Keratinocyte (primary cell): Measurements from ENCODE around the gene EIF2D. TPM values are rescaled to one million over a fixed set of nuclear protein-coding genes. Genes with fewer than 3 reads are reported as not detected.

Experiments
- DNase-seq: peaks from one replicate; pipeline ENCODE4 v3.0.0-alpha.2; 2011; ENCODE audit warnings: low read depth, missing footprints, low spot score
- FAIRE-seq: peaks from 2 replicates; lab custom pipeline; 2011; peaks lifted over from hg19 to GRCh38; lab: Jason Lieb, UNC
- H2AFZ ChIP-seq: 2 replicates; pipeline ENCODE4 v1.6.0; 2012; ENCODE audit warnings: low read length, control low read depth, inconsistent platforms; ENCODE audit not compliant: control insufficient read depth
- H3K27ac ChIP-seq: 2 replicates; pipeline ENCODE4 v1.5.1; 2011; ENCODE audit warnings: low read length; ENCODE audit not compliant: control insufficient read depth, insufficient read depth
- H3K27me3 ChIP-seq: 3 replicates; pipeline ENCODE4 v1.6.0; 2011; ENCODE audit warnings: low read length; ENCODE audit not compliant: control insufficient read depth, insufficient read depth; ENCODE audit errors: extremely low read depth
- H3K36me3 ChIP-seq, 2 experiments: 2 replicates in 1 of 2; 3 replicates in 1 of 2; pipeline ENCODE4 v1.5.1; 2011; ENCODE audit warnings: low read length in 2 of 2, mild to moderate bottlenecking in 1 of 2; ENCODE audit not compliant: control insufficient read depth in 2 of 2, insufficient read depth in 2 of 2; ENCODE audit errors: extremely low read depth in 1 of 2
- H3K4me1 ChIP-seq: 3 replicates; pipeline ENCODE4 v1.5.1; 2011; ENCODE audit warnings: low read length; ENCODE audit not compliant: control insufficient read depth, insufficient read depth; ENCODE audit errors: extremely low read depth
- H3K4me2 ChIP-seq: 3 replicates; pipeline ENCODE4 v1.6.0; 2011; ENCODE audit warnings: low read depth, low read length; ENCODE audit not compliant: control insufficient read depth, insufficient read depth; ENCODE audit errors: extremely low read depth
- H3K4me3 ChIP-seq, 3 experiments: fragments of 200-600 bp in 1 of 3; sonication (generic) in 1 of 3; 2 replicates in 2 of 3; 3 replicates in 1 of 3; pipeline ENCODE4 v1.5.1; 2011 to 2016; ENCODE audit warnings: low read length in 3 of 3, mild to moderate bottlenecking in 3 of 3, control low read depth in 2 of 3, inconsistent platforms in 1 of 3, low read depth in 1 of 3, mixed read lengths in 1 of 3, mixed run types in 1 of 3, moderate library complexity in 1 of 3; ENCODE audit not compliant: control insufficient read depth in 2 of 3, insufficient read depth in 2 of 3; ENCODE audit errors: extremely low read depth in 1 of 3
- H3K79me2 ChIP-seq: 2 replicates; pipeline ENCODE4 v1.6.0; 2012; ENCODE audit warnings: low read length; ENCODE audit not compliant: control insufficient read depth, insufficient read depth
- H3K9ac ChIP-seq: 3 replicates; pipeline ENCODE4 v1.6.0; 2011; ENCODE audit warnings: low read length; ENCODE audit not compliant: control insufficient read depth, insufficient read depth; ENCODE audit errors: extremely low read depth
- H3K9me1 ChIP-seq: 3 replicates; pipeline ENCODE4 v1.6.0; 2011; ENCODE audit warnings: low read length; ENCODE audit not compliant: control insufficient read depth, insufficient read depth; ENCODE audit errors: extremely low read depth
- H3K9me3 ChIP-seq: 2 replicates; pipeline ENCODE4 v1.5.1; 2012; ENCODE audit warnings: low read depth, low read length; ENCODE audit not compliant: control insufficient read depth
- H4K20me1 ChIP-seq: 3 replicates; pipeline ENCODE4 v1.6.0; 2011; ENCODE audit warnings: low read length; ENCODE audit not compliant: control insufficient read depth, insufficient read depth; ENCODE audit errors: extremely low read depth
- CTCF ChIP-seq, 3 experiments: IDR thresholded peaks in 1 of 3; conservative IDR thresholded peaks in 1 of 3; optimal IDR thresholded peaks in 1 of 3; 2 replicates in 2 of 3; 3 replicates in 1 of 3; pipeline versions ENCODE3 to v1.5.1; 2011; ENCODE audit warnings: low read length in 3 of 3, mild to moderate bottlenecking in 3 of 3, moderate library complexity in 2 of 3, control low read depth in 1 of 3, inconsistent platforms in 1 of 3; ENCODE audit not compliant: insufficient read depth in 2 of 3; ENCODE audit errors: extremely low read depth in 1 of 3
- EZH2 ChIP-seq: IDR thresholded peaks from one replicate; pipeline ENCODE4 v1.6.1; 2012; ENCODE audit warnings: inconsistent platforms, mild to moderate bottlenecking, low read length, moderate library complexity
- dilution Hi-C: fragments of 300-500 bp; cut with MboI; formaldehyde crosslinking; loops from one replicate; pipeline ENCODE4 v1.7.0; 2020; ENCODE audit warnings: low sequenced_read_pairs; ENCODE audit not compliant: extremely low pct_ligation_motif_present
- polyA plus RNA-seq, 5 experiments: library from polyadenylated mRNA; depleted of rRNA in 3 of 5; stranded (reverse) in 3 of 5; stranded (forward) in 1 of 5; unstranded in 1 of 5; fragments of >200 nt; gene quantifications; 1 replicate in 1 of 5; 2 replicates in 3 of 5; 3 replicates in 1 of 5; pipeline versions ENCODE4 v1.2.1 to v1.2.3, GENCODE V29; 2011 to 2012; ENCODE audit warnings: missing spikeins in 2 of 5, low read depth in 1 of 5, low replicate concordance in 1 of 5

Gene EIF2D
- polyA plus RNA-seq, 1 donor (not counting 4 experiments of a cell fraction or from before 2014, with no cell fraction given), result 60.6 TPM

GRCh38 chr1:206550446-206550845 is 61.8 kb downstream of the EIF2D start:
- Histone ChIP-seq H3K27me3 (no peaks in the 10 kb centered on the region), H3K27ac (no peak overlapping the region), H3K4me1 (peaks cover 4% of the 10 kb centered on the region), H3K36me3 (no peaks in the 10 kb centered on the region), H3K9me3 (no peaks in the 10 kb centered on the region), H3K79me2 (no peaks in the 10 kb centered on the region), H2AFZ (no peak overlapping the region), H3K9me1 (no peaks in the 10 kb centered on the region), H3K4me3 (no peak overlapping the region), H3K4me2 (no peak overlapping the region), H3K9ac (no peak overlapping the region), H4K20me1 (no peaks in the 10 kb centered on the region)
- DNase-seq, result no peak
- TF ChIP-seq EZH2 (no peak), CTCF (optimal IDR thresholded peaks at IDR 0.05 in 1 of 3, IDR thresholded peaks at IDR 0.05 in 1 of 3, conservative IDR thresholded peaks at IDR 0.05 in 1 of 3; ENCODE audit: extremely low read depth in 1 of 3, insufficient read depth in 2 of 3, low read length in 3 of 3) (no peak)
- FAIRE-seq, result no peak
- dilution Hi-C loops, result no loop called here

DNA sequence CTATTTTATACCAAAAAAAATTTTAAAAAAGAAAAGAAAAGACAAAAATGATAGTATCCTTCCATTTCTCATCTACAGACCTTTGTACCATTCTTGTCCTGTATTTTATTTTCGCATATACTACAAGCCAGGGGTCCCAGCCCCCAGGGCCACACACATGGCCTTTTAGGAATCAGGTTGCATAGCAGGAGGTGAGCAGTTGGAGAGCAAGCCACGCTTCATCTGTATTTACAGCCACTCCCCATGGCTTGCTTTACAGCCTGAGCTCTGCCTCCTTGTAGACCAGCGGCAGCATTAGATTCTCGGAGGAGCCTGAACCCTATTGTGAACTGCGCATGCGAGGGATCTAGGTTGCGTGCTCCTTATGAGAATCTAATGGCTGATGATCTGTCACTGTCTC is 65.2 kb downstream of the EIF2D start:
- FAIRE-seq (no peak), DNase-seq (no peak)
- no peak for TF ChIP-seq CTCF (optimal IDR thresholded peaks at IDR 0.05 in 1 of 3, IDR thresholded peaks at IDR 0.05 in 1 of 3, conservative IDR thresholded peaks at IDR 0.05 in 1 of 3; ENCODE audit: extremely low read depth in 1 of 3, insufficient read depth in 2 of 3, low read length in 3 of 3)
- no peak for TF ChIP-seq EZH2
- H3K9me3 ChIP-seq, result no peaks in the 10 kb centered on the region
- no peak overlapping the region for H3K9ac ChIP-seq
- H3K27ac ChIP-seq, result no peak overlapping the region
- H3K4me1 ChIP-seq, result peaks cover 4% of the 10 kb centered on the region
- H3K27me3 ChIP-seq, result no peaks in the 10 kb centered on the region
- no peaks in the 10 kb centered on the region for H4K20me1 ChIP-seq
- H3K4me3 ChIP-seq, result no peak overlapping the region
- H3K9me1 ChIP-seq, result no peaks in the 10 kb centered on the region
- no peaks in the 10 kb centered on the region for H3K79me2 ChIP-seq
- H3K4me2 ChIP-seq, result no peak overlapping the region
- dilution Hi-C loops, result no loop called here
- no peak overlapping the region for H2AFZ ChIP-seq
- H3K36me3 ChIP-seq, result no peaks in the 10 kb centered on the region
